ENCODE results near the gene MRPL34. TPM values are rescaled to one million over a fixed set of nuclear protein-coding genes. Genes with fewer than 3 reads are reported as not detected.

The MRPL34 gene
- total and polyA plus RNA-seq, 7 donors, result 105 to 558 (median 217) TPM

DNA sequence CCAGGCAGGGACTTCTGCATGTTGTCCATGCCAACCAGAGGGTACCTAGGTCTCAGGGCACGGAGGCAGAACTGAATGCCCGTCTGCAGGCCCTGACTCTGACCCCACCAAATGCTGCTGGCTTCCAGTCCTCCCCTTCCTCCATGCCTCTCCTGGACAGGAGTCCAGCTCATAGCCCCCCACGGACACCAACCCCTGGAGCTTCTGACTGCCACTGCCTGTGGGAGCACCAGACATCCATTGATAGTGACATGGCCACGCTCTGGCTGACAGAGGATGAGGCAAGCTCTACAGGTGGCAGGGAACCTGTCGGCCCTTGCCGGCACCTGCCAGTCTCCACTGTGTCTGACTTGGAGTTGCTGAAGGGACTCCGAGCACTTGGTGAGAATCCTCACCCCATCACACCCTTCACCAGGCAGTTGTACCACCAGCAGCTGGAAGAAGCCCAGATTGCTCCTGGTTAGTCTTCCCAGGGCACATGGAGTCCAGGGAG, 22.1 kb upstream of the MRPL34 start:
- no peak overlapping the region for H3K4me3 ChIP-seq
- intact Hi-C loops (cut with DNase I), result loop anchor here (2.0 to 5.0 kb wide), 3 partner anchors 79 to 217 kb away; no protein-coding TSS in a partner anchor
- no peak for DNase-seq
- WGBS, 3 donors, result 87 to 92% (median 91%) methylated on average over 7 of the region's 7 CpGs
- H3K4me1 ChIP-seq, result peaks cover 4% of the 10 kb centered on the region
- peaks cover 0 to 10% of the 10 kb centered on the region in 2 donors for H3K36me3 ChIP-seq (ENCODE audit: insufficient read depth in 1 of 2, low read depth in 1 of 2)
- ATAC-seq, result no peak
- H3K27me3 ChIP-seq (ENCODE audit: insufficient read depth in 3 of 3, low read length in 2 of 3), result peaks cover 0 to 16% (median 7%) of the 10 kb centered on the region in 3 donors
- H3K27ac ChIP-seq, result no peak overlapping the region
- H3K9me3 ChIP-seq, result no peaks in the 10 kb centered on the region
- TF ChIP-seq, protein P1, sequence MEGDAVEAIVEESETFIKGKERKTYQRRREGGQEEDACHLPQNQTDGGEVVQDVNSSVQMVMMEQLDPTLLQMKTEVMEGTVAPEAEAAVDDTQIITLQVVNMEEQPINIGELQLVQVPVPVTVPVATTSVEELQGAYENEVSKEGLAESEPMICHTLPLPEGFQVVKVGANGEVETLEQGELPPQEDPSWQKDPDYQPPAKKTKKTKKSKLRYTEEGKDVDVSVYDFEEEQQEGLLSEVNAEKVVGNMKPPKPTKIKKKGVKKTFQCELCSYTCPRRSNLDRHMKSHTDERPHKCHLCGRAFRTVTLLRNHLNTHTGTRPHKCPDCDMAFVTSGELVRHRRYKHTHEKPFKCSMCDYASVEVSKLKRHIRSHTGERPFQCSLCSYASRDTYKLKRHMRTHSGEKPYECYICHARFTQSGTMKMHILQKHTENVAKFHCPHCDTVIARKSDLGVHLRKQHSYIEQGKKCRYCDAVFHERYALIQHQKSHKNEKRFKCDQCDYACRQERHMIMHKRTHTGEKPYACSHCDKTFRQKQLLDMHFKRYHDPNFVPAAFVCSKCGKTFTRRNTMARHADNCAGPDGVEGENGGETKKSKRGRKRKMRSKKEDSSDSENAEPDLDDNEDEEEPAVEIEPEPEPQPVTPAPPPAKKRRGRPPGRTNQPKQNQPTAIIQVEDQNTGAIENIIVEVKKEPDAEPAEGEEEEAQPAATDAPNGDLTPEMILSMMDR (IDR thresholded peaks at IDR 0.05), result no peak

DNA sequence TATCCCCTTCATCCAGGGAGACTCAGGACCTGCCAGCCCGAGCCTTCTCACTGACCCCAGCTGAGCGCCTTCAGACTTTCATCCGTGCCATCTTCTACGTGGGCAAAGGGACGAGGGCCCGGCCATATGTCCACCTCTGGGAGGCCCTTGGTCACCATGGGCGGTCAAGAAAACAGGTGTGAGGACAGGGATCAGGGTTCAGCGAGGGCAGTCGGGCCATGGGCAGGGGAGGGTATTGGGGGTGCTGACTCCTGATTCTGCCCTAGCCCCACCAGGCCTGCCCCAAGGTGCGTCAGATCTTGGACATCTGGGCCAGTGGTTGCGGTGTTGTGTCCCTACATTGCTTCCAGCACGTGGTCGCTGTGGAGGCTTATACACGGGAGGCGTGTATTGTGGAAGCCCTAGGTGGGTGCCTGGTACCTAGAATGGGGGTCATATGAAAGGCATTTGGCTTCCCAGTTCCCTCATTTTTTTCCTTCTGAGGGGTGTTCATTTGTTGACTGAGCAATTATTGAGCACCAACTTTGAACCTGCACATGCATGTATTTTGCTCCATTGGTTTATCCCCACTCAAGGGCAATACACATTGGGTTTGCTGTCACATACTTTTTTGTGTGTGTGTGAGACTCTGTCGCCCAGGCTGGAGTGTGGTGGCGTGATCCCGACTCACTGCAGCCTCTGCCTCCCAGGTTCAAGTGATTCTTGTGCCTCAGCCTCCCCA, 20.1 kb upstream of the MRPL34 start:
- Histone ChIP-seq H3K27ac (no peak overlapping the region), H3K27me3 (ENCODE audit: insufficient read depth in 3 of 3, low read length in 2 of 3) (peaks cover 0 to 16% (median 7%) of the 10 kb centered on the region in 3 donors), H3K4me3 (no peak overlapping the region), H3K9me3 (no peaks in the 10 kb centered on the region), H3K4me1 (peaks cover 4% of the 10 kb centered on the region), H3K36me3 (ENCODE audit: insufficient read depth in 1 of 2, low read depth in 1 of 2) (no peaks in the 10 kb centered on the region)
- intact Hi-C loops (cut with DNase I), result no loop called here
- TF ChIP-seq, protein P1 (IDR thresholded peaks at IDR 0.05), result no peak
- ATAC-seq (no peak), DNase-seq (no peak)
- WGBS, 3 donors, result 90% methylated on average over 18 of the region's 18 CpGs

DNA sequence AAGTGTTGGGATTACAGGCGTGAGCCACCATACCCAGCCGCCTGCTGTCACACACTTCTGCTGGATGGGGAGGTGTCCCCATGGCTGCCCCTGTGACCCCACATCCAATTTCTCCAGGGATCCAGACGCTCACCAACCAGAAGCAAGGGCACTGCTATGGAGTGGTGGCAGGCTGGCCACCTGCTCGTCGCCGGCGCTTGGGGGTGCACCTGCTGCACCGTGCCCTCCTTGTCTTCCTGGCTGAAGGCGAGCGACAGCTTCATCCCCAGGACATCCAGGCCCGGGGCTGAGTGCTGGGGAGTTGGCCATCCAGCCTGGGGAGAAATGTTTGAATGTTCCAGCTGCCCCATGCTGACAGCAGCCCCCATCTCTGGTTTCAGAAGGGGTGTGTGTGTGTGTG, 19.4 kb upstream of the MRPL34 start:
- ATAC-seq, result no peak
- no peak for DNase-seq
- Histone ChIP-seq H3K27ac (no peak overlapping the region), H3K36me3 (ENCODE audit: insufficient read depth in 1 of 2, low read depth in 1 of 2) (no peaks in the 10 kb centered on the region), H3K4me3 (no peak overlapping the region), H3K9me3 (no peaks in the 10 kb centered on the region), H3K4me1 (peaks cover 4% of the 10 kb centered on the region), H3K27me3 (ENCODE audit: insufficient read depth in 3 of 3, low read length in 2 of 3) (peaks cover 0 to 14% (median 7%) of the 10 kb centered on the region in 3 donors)
- TF ChIP-seq, protein P1 (IDR thresholded peaks at IDR 0.05), result no peak
- intact Hi-C loops (cut with DNase I), result no loop called here
- WGBS, 3 donors, result 85 to 92% (median 89%) methylated on average over 11 of the region's 11 CpGs

DNA sequence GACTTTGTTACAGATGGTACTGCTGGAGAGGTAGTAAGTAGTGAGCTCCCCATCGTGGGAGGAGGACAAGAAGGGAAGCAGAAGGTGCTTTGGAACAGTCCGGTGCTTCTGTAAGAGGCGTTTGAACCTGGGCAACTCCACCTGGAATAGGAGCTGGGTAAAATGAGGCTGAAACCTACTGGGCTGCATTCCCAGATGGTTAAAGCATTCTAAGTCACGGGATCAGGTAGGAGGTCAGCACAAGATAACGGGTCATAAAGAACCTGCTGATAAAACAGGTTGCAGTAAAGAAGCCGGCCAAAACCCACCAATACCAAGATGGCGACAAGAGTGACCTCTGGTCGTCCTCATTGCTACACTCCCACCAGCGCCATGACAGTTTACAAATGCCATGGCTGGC, 18.9 kb upstream of the MRPL34 start:
- no peak for DNase-seq
- Histone ChIP-seq H3K36me3 (ENCODE audit: insufficient read depth in 1 of 2, low read depth in 1 of 2) (no peaks in the 10 kb centered on the region), H3K4me3 (no peak overlapping the region), H3K27ac (no peak overlapping the region), H3K27me3 (ENCODE audit: insufficient read depth in 3 of 3, low read length in 2 of 3) (peaks cover 0 to 9% (median 4%) of the 10 kb centered on the region in 3 donors), H3K9me3 (no peaks in the 10 kb centered on the region), H3K4me1 (peaks cover 4% of the 10 kb centered on the region)
- WGBS, 3 donors, result 88 to 90% (median 88%) methylated on average over 9 of the region's 9 CpGs
- no peak for ATAC-seq
- intact Hi-C loops (cut with DNase I), result no loop called here
- TF ChIP-seq, protein P1 (IDR thresholded peaks at IDR 0.05), result no peak
